ENCODE measurements around the gene CXCR4. TPM values are rescaled to one million over a fixed set of nuclear protein-coding genes. Genes with fewer than 3 reads are reported as not detected.
"Not testable (repeated sequence)": the region's sequence is repeated elsewhere in the genome, so short reads cannot be mapped to it uniquely, and the experiment has no call there.

Gene CXCR4
- total RNA-seq, 1 experiment from 2014 or later: 0.79 TPM

DNA sequence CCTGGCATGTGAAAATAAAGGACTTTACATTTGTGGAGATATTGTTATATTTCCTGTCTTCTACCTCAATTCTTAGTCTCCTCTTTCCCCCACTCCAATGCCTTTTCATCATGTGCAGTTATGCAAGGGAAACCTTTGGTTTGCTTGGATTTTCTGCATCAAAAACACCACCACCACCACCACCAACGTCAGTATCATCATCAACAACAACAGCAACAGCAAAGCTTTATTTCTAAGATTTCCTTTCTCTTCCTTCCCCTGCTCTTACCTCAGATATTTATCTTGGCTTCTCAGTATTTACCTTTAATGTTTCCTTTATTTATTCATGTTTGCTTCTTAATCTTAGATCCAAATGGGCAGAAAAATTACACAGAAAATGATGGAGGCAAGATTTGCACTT, 26.1 kb downstream of the CXCR4 start:
- Histone ChIP-seq H3K9me3 (replicated peaks) (no peaks in the 10 kb centered on the region), H3K27me3 (replicated peaks) (no peaks in the 10 kb centered on the region), H3K4me3 (no peak overlapping the region), H3K27ac (no peak overlapping the region), H3K4me1 (replicated peaks) (no peaks in the 10 kb centered on the region), H3K36me3 (no peaks in the 10 kb centered on the region)
- DNase-seq (ENCODE audit: low read depth in 1 of 2, low spot score in 2 of 2): no peak

DNA sequence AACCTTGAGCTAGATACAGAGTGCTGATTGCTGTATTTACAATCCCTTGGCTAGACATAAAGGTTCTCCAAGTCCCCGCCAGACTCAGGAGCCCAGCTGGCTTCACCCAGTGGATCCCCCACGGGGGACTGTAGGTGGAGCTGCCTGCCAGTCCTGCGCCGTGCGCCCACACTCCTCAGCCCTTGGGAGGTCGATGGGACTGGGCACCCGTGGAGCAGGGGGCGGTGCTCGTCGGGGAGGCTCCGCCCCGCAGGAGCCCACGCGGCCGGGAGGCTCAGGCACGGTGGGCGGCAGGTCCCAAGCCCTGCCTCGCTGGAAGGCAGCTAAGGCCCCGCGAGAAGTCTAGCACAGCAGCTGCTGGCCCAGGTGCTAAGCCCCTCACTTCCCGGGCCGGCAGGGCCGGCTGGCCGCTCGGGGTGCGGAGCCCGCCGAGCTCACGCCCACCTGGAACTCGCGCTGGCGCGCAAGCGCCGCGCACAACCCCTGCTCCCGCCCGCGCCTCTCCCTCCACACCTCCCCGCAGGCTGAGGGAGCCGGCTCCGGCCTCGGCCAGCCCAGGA, 30.0 kb downstream of the CXCR4 start:
- H3K27me3 ChIP-seq (replicated peaks); H3K36me3 ChIP-seq; DNase-seq (ENCODE audit: low read depth in 1 of 2, low spot score in 2 of 2); H3K27ac ChIP-seq; H3K4me3 ChIP-seq; H3K9me3 ChIP-seq (replicated peaks): not testable (repeated sequence)
- H3K4me1 ChIP-seq (replicated peaks): peaks cover 16% of the 10 kb centered on the region

DNA sequence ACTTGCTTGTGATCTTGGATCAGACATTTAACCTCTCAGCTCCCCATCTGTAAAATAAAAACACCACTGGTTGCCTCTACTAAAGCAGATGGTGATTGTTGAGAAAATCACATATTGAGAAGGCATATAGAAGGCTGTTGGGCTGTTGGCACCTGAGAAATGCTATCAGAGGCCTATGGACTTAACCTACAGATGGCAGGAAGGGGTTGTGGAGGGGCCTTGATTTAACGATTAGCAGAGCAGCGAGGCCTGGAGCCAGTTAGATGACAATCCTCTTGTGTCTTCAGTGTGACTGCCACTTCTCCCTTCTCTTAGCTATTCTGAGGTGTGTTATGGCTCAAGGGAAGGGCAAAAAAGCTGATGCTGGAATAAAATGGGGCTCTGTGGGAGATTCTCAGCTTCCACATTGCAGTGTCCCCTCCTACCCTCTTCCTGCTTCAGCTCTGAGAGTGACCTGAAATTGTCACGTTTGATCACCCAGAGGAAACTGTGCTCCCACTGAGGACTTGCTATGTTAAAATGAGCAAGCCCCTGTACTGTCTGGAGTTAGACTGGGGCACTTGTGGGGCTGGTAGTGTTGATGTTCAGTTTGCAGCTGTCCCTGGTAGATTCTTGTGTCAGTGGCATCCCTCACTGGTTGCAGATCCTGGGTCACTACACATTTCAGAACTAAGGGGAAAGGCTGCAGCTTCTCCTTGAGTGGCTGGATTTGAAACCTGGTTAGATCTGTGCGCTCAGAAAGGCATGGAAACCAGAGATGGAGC, 31.5 kb downstream of the CXCR4 start:
- Histone ChIP-seq H3K4me1 (replicated peaks) (peaks cover 16% of the 10 kb centered on the region), H3K36me3 (no peaks in the 10 kb centered on the region), H3K27me3 (replicated peaks) (no peaks in the 10 kb centered on the region), H3K9me3 (replicated peaks) (no peaks in the 10 kb centered on the region), H3K27ac (peak overlapping the region; percentile 33; the same call in 1 of the 2 replicates), H3K4me3 (no peak overlapping the region)
- no peak for DNase-seq (ENCODE audit: low read depth in 1 of 2, low spot score in 2 of 2)

DNA sequence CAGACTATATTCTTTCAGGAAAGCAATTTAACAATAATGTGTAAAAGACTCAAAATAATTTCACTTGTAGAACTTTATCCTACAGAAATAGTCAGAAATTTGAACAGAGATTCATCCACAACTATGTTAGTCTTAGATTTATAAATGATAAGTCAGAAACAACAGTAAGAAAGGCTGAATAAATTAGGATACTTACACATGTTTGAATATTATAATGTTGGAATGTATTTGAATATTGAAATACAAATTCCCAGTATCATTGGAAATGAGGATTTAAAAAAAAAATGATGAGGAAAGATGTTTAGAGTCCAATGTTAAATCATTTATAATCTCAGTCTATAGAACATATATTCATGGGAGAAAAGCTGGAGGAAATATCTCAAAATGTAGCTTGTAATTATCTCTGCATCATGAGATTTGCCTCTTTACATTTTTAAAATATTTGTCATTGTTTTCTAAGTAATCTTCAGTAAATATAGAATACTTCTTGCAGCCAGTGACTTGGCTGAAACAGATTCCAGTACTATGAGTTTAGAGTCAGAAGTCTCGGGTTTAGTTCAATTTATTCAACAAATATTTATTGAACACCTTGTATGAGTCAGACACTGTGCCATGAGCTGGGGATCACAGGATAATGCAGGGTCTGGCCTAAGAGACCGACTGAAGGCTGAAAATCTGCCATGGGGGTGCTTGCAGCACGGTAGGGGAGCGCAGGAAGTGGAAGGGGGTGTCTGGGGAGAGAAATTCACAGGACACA, 32.3 kb downstream of the CXCR4 start:
- Histone ChIP-seq H3K27me3 (replicated peaks) (no peaks in the 10 kb centered on the region), H3K4me1 (replicated peaks) (peaks cover 16% of the 10 kb centered on the region), H3K4me3 (no peak overlapping the region), H3K9me3 (replicated peaks) (no peaks in the 10 kb centered on the region), H3K36me3 (no peaks in the 10 kb centered on the region), H3K27ac (peak overlapping the region; percentile 33; the same call in 1 of the 2 replicates)
- DNase-seq (ENCODE audit: low read depth in 1 of 2, low spot score in 2 of 2): peak in 1 of 2 experiments; percentile 34

GRCh38 chr2:136081582-136082210, 36.3 kb downstream of the CXCR4 start:
- no peak for DNase-seq (ENCODE audit: low read depth in 1 of 2, low spot score in 2 of 2)
- peaks cover 16% of the 10 kb centered on the region for H3K4me1 ChIP-seq (replicated peaks)
- no peak overlapping the region for H3K27ac ChIP-seq

DNA sequence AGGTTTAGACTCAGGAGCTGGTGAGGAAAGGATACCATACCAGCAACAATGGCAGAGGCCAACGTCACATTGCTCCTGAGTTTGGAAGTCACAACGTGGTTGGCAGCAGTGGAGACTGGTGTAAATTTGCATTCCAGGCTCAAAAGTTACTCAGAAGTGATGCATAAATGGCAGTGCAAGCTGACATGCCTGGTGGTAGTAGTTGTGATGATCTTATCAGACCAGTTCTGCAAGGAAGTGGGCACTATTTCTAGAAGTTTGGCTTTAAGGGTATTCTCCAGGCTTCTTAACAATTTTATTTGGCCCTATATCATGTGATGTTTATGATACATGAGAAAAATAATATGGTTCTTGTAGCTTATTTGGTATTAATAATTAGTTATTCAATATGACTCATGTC, 37.8 kb downstream of the CXCR4 start:
- H3K9me3 ChIP-seq (replicated peaks): no peaks in the 10 kb centered on the region
- H3K4me3 ChIP-seq: no peak overlapping the region
- H3K27ac ChIP-seq: no peak overlapping the region
- no peak for DNase-seq (ENCODE audit: low read depth in 1 of 2, low spot score in 2 of 2)
- H3K4me1 ChIP-seq (replicated peaks): peaks cover 4% of the 10 kb centered on the region
- H3K36me3 ChIP-seq: no peaks in the 10 kb centered on the region
- H3K27me3 ChIP-seq (replicated peaks): no peaks in the 10 kb centered on the region

More at GRCh38 chr2:136081582-136082210, 36.3 kb downstream of the CXCR4 start:
- Histone ChIP-seq H3K9me3 (replicated peaks) (no peaks in the 10 kb centered on the region), H3K27me3 (replicated peaks) (no peaks in the 10 kb centered on the region), H3K36me3 (no peaks in the 10 kb centered on the region), H3K4me3 (no peak overlapping the region)

- no peaks in the 10 kb centered on the region for H3K27me3 ChIP-seq (replicated peaks)
- H3K36me3 ChIP-seq: no peaks in the 10 kb centered on the region
- H3K4me3 ChIP-seq: no peak overlapping the region
- no peak for DNase-seq (ENCODE audit: low read depth in 1 of 2, low spot score in 2 of 2)
- no peak overlapping the region for H3K27ac ChIP-seq
- no peaks in the 10 kb centered on the region for H3K4me1 ChIP-seq (replicated peaks)
- no peaks in the 10 kb centered on the region for H3K9me3 ChIP-seq (replicated peaks)
These were observed 40.8 kb downstream of the CXCR4 start for GRCh38 chr2:136077107-136077506.

GRCh38 chr2:136075476-136075875, 42.5 kb downstream of the CXCR4 start:
- no peak for DNase-seq (ENCODE audit: low read depth in 1 of 2, low spot score in 2 of 2)
- Histone ChIP-seq H3K9me3 (replicated peaks) (no peaks in the 10 kb centered on the region), H3K4me3 (no peak overlapping the region), H3K36me3 (no peaks in the 10 kb centered on the region), H3K27me3 (replicated peaks) (no peaks in the 10 kb centered on the region), H3K4me1 (replicated peaks) (no peaks in the 10 kb centered on the region), H3K27ac (no peak overlapping the region)

DNA sequence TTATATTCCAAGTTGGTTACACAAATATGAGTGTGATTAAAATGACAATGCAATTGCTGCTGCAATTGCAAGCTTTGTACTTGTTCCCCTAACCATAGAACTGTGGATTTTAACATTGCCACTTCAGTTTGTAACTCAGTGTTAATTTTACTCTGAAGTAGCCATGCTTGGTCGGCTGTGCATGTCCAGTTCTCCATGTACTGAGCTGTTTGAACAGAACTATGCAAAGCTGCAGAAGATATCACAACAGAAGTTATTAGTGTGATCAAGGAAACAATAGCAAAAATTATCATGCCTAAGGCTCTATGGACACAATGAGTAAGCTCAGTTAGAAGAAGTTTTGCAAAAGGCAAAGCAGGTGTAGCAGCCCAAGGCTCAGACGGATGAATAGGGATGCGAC, 45.3 kb downstream of the CXCR4 start:
- no peak for DNase-seq (ENCODE audit: low read depth in 1 of 2, low spot score in 2 of 2)
- Histone ChIP-seq H3K27ac (no peak overlapping the region), H3K27me3 (replicated peaks) (no peaks in the 10 kb centered on the region), H3K36me3 (no peaks in the 10 kb centered on the region), H3K4me1 (replicated peaks) (no peaks in the 10 kb centered on the region), H3K4me3 (no peak overlapping the region), H3K9me3 (replicated peaks) (no peaks in the 10 kb centered on the region)

DNA sequence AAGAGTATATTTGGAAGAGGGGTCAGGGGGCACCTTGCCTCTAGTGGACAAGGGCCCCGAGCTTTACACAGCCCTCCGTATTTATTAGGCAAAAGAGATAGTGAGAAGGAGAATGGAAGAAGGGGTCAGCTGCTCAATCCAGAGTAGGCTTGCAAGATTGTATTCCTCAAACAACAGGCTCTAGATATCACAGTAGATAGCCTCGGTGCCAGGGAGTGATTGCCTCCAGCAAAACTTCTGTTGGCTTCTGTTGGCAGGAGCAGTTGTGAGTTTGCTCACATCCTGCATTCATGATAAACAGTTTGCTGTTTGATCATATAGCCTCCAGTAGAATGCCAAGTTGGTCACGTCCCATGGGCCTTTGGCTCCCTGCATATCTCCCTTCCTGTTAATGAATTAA, 46.1 kb downstream of the CXCR4 start:
- not testable (repeated sequence) for H3K4me3 ChIP-seq; H3K4me1 ChIP-seq (replicated peaks); H3K9me3 ChIP-seq (replicated peaks); H3K27me3 ChIP-seq (replicated peaks); DNase-seq (ENCODE audit: low read depth in 1 of 2, low spot score in 2 of 2); H3K27ac ChIP-seq; H3K36me3 ChIP-seq

DNA sequence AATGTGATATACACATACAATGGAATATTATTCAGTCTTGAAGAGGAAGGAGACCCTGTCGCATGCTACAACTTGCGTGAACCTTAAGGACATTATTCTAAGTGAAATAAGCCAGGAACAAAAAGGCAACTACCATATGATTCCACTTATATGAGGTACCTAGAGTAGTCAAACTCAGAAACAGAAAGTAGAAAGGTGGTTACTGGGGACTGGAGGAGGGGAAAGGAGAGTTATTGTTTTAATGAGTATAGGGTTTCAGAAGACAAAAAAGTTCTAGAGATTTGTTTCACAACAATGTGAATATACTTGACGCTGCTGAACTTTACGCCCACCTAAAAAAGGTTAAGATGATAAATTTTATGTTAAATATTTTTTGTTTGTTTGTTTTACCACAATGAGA, 47.0 kb downstream of the CXCR4 start:
- no peak overlapping the region for H3K27ac ChIP-seq
- H3K9me3 ChIP-seq (replicated peaks): no peaks in the 10 kb centered on the region
- no peaks in the 10 kb centered on the region for H3K36me3 ChIP-seq
- no peak for DNase-seq (ENCODE audit: low read depth in 1 of 2, low spot score in 2 of 2)
- no peak overlapping the region for H3K4me3 ChIP-seq
- no peaks in the 10 kb centered on the region for H3K4me1 ChIP-seq (replicated peaks)
- no peaks in the 10 kb centered on the region for H3K27me3 ChIP-seq (replicated peaks)

DNA sequence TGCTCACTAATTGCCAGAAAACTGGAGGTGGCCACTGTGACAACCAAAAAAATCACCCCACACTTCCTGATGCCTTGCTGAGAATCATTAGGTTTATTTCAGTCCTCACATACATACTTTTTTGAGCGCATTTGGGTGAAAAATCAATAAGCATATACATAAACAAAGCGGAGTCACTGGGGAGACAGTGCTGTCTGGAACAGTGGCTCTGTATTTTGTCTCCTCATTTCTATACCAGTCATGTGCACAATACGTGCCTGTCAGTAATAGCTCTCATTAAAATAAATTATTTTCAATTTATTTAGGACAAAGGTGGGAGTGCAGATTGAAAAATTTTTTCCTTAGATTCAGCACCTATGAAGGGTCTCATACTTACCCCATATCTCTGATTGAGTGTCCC, 48.2 kb downstream of the CXCR4 start:
- Histone ChIP-seq H3K4me3 (no peak overlapping the region), H3K36me3 (no peaks in the 10 kb centered on the region), H3K27ac (no peak overlapping the region), H3K4me1 (replicated peaks) (peaks cover 6% of the 10 kb centered on the region; the same call in 1 of the 2 replicates), H3K9me3 (replicated peaks) (no peaks in the 10 kb centered on the region), H3K27me3 (replicated peaks) (no peaks in the 10 kb centered on the region)
- DNase-seq (ENCODE audit: low read depth in 1 of 2, low spot score in 2 of 2): no peak

- Histone ChIP-seq H3K9me3 (replicated peaks) (no peaks in the 10 kb centered on the region), H3K4me1 (replicated peaks) (peaks cover 6% of the 10 kb centered on the region; the same call in 1 of the 2 replicates), H3K4me3 (no peak overlapping the region), H3K36me3 (no peaks in the 10 kb centered on the region), H3K27ac (no peak overlapping the region), H3K27me3 (replicated peaks) (no peaks in the 10 kb centered on the region)
- DNase-seq (ENCODE audit: low read depth in 1 of 2, low spot score in 2 of 2): no peak
These were observed 49.2 kb downstream of the CXCR4 start for GRCh38 chr2:136068581-136069227.

Measured in SJSA1 (cell line).